ENCODE measurements around the gene KCNQ5.

GRCh38 chr6:73074175-73074574, 452.3 kb downstream of the KCNQ5 start:
- TF ChIP-seq POLR2A (IDR thresholded peaks at IDR 0.05): no peak
- TF ChIP-seq, protein P1, sequence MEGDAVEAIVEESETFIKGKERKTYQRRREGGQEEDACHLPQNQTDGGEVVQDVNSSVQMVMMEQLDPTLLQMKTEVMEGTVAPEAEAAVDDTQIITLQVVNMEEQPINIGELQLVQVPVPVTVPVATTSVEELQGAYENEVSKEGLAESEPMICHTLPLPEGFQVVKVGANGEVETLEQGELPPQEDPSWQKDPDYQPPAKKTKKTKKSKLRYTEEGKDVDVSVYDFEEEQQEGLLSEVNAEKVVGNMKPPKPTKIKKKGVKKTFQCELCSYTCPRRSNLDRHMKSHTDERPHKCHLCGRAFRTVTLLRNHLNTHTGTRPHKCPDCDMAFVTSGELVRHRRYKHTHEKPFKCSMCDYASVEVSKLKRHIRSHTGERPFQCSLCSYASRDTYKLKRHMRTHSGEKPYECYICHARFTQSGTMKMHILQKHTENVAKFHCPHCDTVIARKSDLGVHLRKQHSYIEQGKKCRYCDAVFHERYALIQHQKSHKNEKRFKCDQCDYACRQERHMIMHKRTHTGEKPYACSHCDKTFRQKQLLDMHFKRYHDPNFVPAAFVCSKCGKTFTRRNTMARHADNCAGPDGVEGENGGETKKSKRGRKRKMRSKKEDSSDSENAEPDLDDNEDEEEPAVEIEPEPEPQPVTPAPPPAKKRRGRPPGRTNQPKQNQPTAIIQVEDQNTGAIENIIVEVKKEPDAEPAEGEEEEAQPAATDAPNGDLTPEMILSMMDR (IDR thresholded peaks at IDR 0.05): no peak
- no peak for TF ChIP-seq POLR2AphosphoS5 (IDR thresholded peaks at IDR 0.05)
- TF ChIP-seq EP300 (IDR thresholded peaks at IDR 0.05): no peak
